Astrocyte (in vitro differentiated cells and primary cell): ENCODE measurements around the gene TRIM41. TPM values are rescaled to one million over a fixed set of nuclear protein-coding genes. Genes with fewer than 3 reads are reported as not detected.
A peak's percentile ranks its signal among the peaks of the same experiment; 100 is the strongest.

ENCODE experiments used
- DNase-seq: peaks from one replicate; pipeline ENCODE4 v3.0.0-alpha.2; 2010; ENCODE audit warnings: low read depth
- FAIRE-seq: peaks from 2 replicates; lab custom pipeline; 2011; peaks lifted over from hg19 to GRCh38; lab: Jason Lieb, UNC
- H2AFZ ChIP-seq: 2 replicates; pipeline ENCODE4 v1.6.0; 2012; ENCODE audit warnings: low read depth, low read length, inconsistent platforms
- H3K27ac ChIP-seq: 2 replicates; pipeline ENCODE4 v1.5.1; 2011; ENCODE audit warnings: low read depth, low read length, inconsistent platforms
- H3K27me3 ChIP-seq: 2 replicates; pipeline ENCODE4 v1.6.0; 2011; ENCODE audit warnings: low read length, inconsistent platforms; ENCODE audit not compliant: insufficient read depth
- H3K36me3 ChIP-seq: 2 replicates; pipeline ENCODE4 v1.5.1; 2011; ENCODE audit warnings: low read length, inconsistent platforms; ENCODE audit not compliant: insufficient read depth
- H3K4me1 ChIP-seq: 2 replicates; pipeline ENCODE4 v1.5.1; 2011; ENCODE audit warnings: low read length, inconsistent platforms; ENCODE audit not compliant: insufficient read depth
- H3K4me2 ChIP-seq: 2 replicates; pipeline ENCODE4 v1.6.0; 2012; ENCODE audit warnings: low read length, inconsistent platforms
- H3K4me3 ChIP-seq: 2 replicates; pipeline ENCODE4 v1.5.1; 2011; ENCODE audit warnings: low read depth, mild to moderate bottlenecking, low read length, inconsistent platforms; ENCODE audit not compliant: insufficient read depth
- H3K79me2 ChIP-seq: 2 replicates; pipeline ENCODE4 v1.6.0; 2012; ENCODE audit warnings: mild to moderate bottlenecking, low read length, inconsistent platforms; ENCODE audit not compliant: insufficient read depth
- H3K9ac ChIP-seq: 2 replicates; pipeline ENCODE4 v1.6.0; 2012; ENCODE audit warnings: mild to moderate bottlenecking, low read length, inconsistent platforms
- H3K9me3 ChIP-seq: 2 replicates; pipeline ENCODE4 v1.5.1; 2012; ENCODE audit warnings: low read depth, mild to moderate bottlenecking, low read length, inconsistent platforms; ENCODE audit not compliant: insufficient read depth
- H4K20me1 ChIP-seq: 2 replicates; pipeline ENCODE4 v1.6.0; 2012; ENCODE audit warnings: low read length, inconsistent platforms; ENCODE audit not compliant: insufficient read depth
- H3K27ac Mint-ChIP-seq: one replicate; pipeline ENCODE4 v1.8.0; 2021; ENCODE audit warnings: mild to moderate bottlenecking, mixed read lengths; ENCODE audit not compliant: unreplicated experiment
- H3K27me3 Mint-ChIP-seq: one replicate; pipeline ENCODE4 v1.8.0; 2021; ENCODE audit warnings: low read depth, mixed read lengths; ENCODE audit not compliant: unreplicated experiment
- H3K36me3 Mint-ChIP-seq: one replicate; pipeline ENCODE4 v1.8.0; 2021; ENCODE audit warnings: low read depth, mixed read lengths; ENCODE audit not compliant: unreplicated experiment
- H3K4me1 Mint-ChIP-seq: one replicate; pipeline ENCODE4 v1.8.0; 2021; ENCODE audit warnings: low read depth, mixed read lengths; ENCODE audit not compliant: unreplicated experiment
- H3K4me3 Mint-ChIP-seq: one replicate; pipeline ENCODE4 v1.8.0; 2021; ENCODE audit warnings: mild to moderate bottlenecking, moderate library complexity, mixed read lengths; ENCODE audit not compliant: unreplicated experiment
- H3K9me3 Mint-ChIP-seq: one replicate; pipeline ENCODE4 v1.8.0; 2021; ENCODE audit warnings: mild to moderate bottlenecking, mixed read lengths; ENCODE audit not compliant: unreplicated experiment
- EZH2 ChIP-seq: IDR thresholded peaks from 2 replicates; pipeline ENCODE4 v1.6.1; 2012; ENCODE audit warnings: mild to moderate bottlenecking, low read length, inconsistent platforms; ENCODE audit not compliant: insufficient read depth
- total RNA-seq: library from RNA; stranded (reverse); gene quantifications from 2 replicates; pipeline ENCODE4 v1.2.1, GENCODE V29; 2021
- TF ChIP-seq, protein P1 (sequence below): IDR thresholded peaks from 2 replicates; pipeline ENCODE4 v1.5.1; 2011; ENCODE audit warnings: low read depth, mild to moderate bottlenecking, inconsistent platforms, low read length, moderate library complexity; ENCODE audit not compliant: insufficient read depth

The TRIM41 gene
- total RNA-seq, 1 donor from 2014 or later, result 20.9 TPM

DNA sequence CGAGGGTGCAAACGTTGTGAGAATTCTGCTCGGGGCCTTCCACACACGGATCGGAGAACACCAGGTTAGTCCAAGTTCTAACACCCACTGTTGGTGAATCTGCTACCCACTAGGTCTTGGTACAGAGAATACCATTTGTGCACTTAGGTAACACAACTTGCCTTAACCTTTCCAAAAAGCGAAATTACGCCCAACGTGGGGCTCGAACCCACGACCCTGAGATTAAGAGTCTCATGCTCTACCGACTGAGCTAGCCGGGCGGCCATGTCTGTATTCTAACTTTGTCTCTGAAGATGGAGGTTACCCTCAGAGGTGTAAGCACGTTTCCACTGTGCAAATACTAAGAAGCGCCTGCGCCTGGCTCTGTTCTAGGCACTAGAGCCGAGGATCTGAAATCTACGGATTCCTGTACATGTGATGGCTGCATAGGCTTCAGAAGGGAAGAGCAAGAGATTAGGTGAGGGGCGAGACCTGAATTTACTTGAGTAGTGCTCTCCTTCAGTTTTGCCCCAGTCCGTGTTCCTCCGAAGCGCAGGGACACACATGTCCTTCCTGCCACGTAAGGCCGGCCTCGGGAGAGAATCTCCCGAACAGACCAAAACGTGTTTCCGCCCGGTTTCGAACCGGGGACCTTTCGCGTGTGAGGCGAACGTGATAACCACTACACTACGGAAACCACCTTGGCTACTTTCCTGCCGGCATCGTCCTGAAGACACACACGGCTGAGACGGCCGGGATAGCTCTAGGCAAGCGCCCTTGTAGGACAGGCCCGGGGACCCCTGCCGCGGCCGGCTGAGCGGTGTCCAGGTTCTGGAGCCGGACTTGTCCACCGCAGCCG, 1.1 kb upstream of the TRIM41 start:
- Histone ChIP-seq H3K4me2 (peak overlapping the region; percentile 100), H3K4me1 (peaks cover 22% of the 10 kb centered on the region), H3K9me3 (no peaks in the 10 kb centered on the region), H4K20me1 (peaks cover 5% of the 10 kb centered on the region), H3K36me3 (no peaks in the 10 kb centered on the region), H3K27me3 (no peaks in the 10 kb centered on the region), H2AFZ (peak overlapping the region; percentile 74), H3K4me3 (peak overlapping the region; percentile 74), H3K79me2 (peaks cover 28% of the 10 kb centered on the region), H3K27ac (peak overlapping the region; percentile 94), H3K9ac (peak overlapping the region; percentile 92)
- Mint-ChIP-seq H3K9me3 (no peaks in the 10 kb centered on the region), H3K36me3 (no peaks in the 10 kb centered on the region), H3K27me3 (no peaks in the 10 kb centered on the region), H3K4me1 (peaks cover 12% of the 10 kb centered on the region), H3K27ac (peak overlapping the region; percentile 99), H3K4me3 (peak overlapping the region; percentile 94)
- FAIRE-seq, result no peak
- TF ChIP-seq, protein P1, sequence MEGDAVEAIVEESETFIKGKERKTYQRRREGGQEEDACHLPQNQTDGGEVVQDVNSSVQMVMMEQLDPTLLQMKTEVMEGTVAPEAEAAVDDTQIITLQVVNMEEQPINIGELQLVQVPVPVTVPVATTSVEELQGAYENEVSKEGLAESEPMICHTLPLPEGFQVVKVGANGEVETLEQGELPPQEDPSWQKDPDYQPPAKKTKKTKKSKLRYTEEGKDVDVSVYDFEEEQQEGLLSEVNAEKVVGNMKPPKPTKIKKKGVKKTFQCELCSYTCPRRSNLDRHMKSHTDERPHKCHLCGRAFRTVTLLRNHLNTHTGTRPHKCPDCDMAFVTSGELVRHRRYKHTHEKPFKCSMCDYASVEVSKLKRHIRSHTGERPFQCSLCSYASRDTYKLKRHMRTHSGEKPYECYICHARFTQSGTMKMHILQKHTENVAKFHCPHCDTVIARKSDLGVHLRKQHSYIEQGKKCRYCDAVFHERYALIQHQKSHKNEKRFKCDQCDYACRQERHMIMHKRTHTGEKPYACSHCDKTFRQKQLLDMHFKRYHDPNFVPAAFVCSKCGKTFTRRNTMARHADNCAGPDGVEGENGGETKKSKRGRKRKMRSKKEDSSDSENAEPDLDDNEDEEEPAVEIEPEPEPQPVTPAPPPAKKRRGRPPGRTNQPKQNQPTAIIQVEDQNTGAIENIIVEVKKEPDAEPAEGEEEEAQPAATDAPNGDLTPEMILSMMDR, result no peak
- no peak for TF ChIP-seq EZH2
- peak; percentile 96 for DNase-seq

DNA sequence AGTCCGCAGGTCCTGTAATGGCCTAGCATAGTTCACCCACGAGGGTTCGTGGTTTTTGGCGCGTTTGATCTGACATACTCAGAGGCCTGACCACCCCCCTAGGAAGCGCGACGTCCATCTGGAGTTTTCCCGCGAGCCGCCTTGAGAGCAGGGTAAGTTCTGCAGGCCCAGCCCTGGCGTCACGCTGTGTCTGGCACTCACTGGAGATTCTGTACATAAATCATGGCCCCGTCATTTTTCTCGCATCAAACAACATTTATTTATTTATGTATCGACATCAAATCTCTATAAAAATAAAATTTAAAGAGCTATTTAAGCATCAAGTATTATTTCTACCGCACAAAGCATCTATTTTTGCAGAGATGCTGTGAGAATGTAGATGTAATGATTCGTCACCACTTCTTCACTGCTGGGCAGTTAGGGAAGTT, 437 bp upstream of the TRIM41 start:
- Histone ChIP-seq H3K27me3 (no peaks in the 10 kb centered on the region), H2AFZ (peak overlapping the region; percentile 74), H4K20me1 (peaks cover 3% of the 10 kb centered on the region), H3K36me3 (no peaks in the 10 kb centered on the region), H3K4me1 (peaks cover 20% of the 10 kb centered on the region), H3K27ac (peak overlapping the region; percentile 94), H3K79me2 (peaks cover 28% of the 10 kb centered on the region), H3K9me3 (no peaks in the 10 kb centered on the region), H3K4me2 (peak overlapping the region; percentile 100), H3K4me3 (peak overlapping the region; percentile 74), H3K9ac (peak overlapping the region; percentile 92)
- Mint-ChIP-seq H3K27me3 (no peaks in the 10 kb centered on the region), H3K4me1 (peaks cover 11% of the 10 kb centered on the region), H3K9me3 (no peaks in the 10 kb centered on the region), H3K27ac (peak overlapping the region; percentile 99), H3K4me3 (peak overlapping the region; percentile 94), H3K36me3 (no peaks in the 10 kb centered on the region)
- DNase-seq, result no peak
- TF ChIP-seq, protein P1, result no peak
- TF ChIP-seq EZH2, result no peak
- FAIRE-seq, result no peak
